GM21825 (cell line): Measurements from ENCODE around the gene MLLT10.

Source experiments
- ATAC-seq: cut with Tn5 transposase; IDR thresholded peaks from one replicate; pipeline ENCODE4 v1.9.1; 2021; ENCODE audit warnings: mild to moderate bottlenecking, moderate library complexity; ENCODE audit not compliant: unreplicated experiment

Gene MLLT10

DNA sequence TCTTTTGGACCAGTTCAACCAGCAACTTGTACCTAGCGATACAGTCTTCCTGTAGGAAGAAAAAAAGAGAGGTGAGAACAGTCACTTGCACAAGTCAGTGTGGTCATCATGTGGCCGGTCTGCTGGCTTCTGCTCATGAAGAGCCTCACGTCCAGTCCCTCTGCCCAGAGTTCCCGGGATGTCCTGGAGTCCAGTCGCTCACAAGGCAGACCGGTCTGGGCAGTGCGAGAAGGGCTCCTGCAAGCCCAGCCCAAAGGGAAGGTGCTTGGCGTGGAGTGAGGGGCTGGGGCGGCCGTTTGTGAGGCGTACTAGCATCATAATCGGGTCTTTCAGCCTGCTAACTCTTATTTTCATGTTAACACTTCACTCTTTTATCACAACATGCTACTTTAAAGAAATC is 222.7 kb downstream of the MLLT10 start:
- ATAC-seq, result no peak

- no peak for ATAC-seq
Measured at GRCh38 chr10:21757185-21757901, 223.3 kb downstream of the MLLT10 start.

DNA sequence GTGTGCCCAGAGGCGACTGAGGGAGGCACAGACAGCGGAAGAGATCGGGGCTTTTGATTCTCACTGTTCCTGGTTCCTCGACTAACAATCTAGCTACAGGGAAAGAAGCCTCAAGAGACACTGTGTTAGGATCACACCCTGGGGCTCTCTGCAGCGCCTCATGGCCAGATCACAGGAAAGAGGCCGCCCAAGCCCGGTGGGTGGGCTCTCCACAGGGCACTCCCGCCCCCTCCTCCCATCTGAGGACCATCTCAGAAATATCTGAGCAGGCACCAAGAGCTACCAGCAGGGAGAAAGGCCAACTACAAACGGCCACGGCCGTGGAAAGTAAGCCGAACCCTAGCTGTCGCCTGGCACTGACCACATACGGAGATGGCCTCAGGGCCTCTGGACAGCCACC is 224.2 kb downstream of the MLLT10 start:
- no peak for ATAC-seq

- no peak for ATAC-seq
Measured at GRCh38 chr10:21758696-21759095, 224.7 kb downstream of the MLLT10 start.

GRCh38 chr10:21759232-21759631 is 225.2 kb downstream of the MLLT10 start:
- no peak for ATAC-seq

- ATAC-seq, result no peak
Measured at GRCh38 chr10:21760332-21760731, 226.3 kb downstream of the MLLT10 start.

DNA sequence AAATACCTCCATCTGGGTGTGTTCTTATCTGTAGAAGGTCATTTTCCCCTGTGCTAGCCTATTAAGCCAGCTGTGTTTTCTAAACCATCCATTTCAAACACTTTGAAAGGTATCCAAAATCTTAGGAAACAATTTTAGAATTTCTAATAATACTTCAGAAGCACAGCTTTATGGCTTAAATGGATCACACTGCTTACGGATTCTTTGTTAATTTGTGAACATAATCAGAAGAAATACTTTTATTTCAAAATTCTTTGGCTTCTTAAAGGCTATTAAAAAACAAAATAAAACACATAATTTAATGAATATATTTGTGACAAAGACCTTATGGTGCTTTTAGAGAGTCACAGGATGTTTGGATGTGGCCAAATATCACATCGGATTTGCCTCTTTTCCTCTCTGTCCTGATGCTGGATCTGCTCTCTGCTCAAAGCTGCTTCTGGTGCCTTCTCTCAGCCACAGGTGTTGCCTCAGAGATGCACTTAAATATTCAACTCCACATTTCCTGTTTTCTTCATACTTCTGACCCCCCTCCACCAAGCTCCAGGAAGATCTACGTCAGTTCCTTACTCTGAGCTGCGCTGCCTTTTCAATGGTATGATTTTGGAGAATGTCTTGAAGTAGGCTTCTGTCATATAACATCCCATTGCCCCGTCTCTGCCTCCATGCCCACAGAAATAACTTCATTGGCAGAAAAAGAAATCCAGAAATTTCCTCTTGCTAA is 230.6 kb downstream of the MLLT10 start:
- ATAC-seq, result no peak

DNA sequence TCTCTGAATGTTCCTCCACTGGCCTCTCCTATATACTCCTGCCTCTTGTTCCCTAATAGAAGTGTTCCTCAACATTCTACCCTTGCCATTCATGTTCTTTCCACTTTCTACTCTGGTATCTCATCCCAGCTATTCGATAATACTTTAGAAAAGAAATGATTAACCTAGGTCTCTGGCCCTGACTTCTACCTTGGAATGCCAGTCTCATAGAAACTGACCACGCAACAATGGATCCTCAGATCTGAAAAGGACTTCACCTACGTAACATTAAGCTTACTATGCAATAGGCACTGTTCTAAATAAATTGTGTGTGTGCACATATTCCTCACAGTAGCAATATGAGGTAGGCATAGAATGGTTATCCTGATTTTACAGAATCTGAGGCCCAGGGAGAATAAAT is 235.0 kb downstream of the MLLT10 start:
- ATAC-seq, result no peak

DNA sequence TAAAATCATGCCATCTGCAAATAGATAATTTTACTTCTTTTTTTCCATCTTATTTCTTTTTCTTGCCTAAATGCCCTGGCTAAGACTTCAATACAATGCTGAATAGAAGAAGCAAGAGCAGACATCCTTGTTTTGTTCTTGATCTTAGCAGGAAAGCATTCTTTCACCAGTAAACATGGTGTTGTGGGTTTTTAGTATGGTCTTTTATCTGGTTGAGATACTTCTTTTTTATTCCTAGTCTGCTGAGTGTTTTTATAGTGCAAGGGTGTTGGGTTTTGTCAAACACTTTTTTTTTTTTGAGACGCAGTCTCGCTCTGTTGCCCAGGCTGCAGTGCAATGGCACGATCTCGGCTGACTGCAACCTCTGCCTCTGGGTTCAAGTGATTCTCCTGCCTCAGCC is 237.2 kb downstream of the MLLT10 start:
- ATAC-seq, result no peak

DNA sequence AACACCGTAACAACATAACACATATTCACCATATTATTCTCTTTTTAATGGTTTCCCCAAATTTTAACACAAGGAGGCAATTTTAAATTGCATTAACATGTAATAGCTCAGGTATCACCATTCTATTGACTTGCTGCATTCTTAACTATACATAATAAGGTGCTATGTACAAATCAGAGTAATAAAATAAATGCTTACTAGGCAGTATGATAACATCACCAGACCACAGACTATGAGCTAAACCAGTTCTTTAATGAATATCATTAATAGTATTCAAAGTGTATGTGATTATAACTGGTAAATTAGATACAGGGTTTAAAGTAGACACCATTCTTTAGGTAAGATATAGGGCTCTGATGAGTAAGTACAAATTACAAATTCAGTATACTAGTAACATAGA is 242.9 kb downstream of the MLLT10 start:
- ATAC-seq, result no peak

GRCh38 chr10:21791276-21791675 is 257.2 kb downstream of the MLLT10 start:
- ATAC-seq, result no peak
